Epithelial cell of esophagus (primary cell): ENCODE measurements around the gene TBC1D3H.
"Not testable (repeated sequence)": the region's sequence is repeated elsewhere in the genome, so short reads cannot be mapped to it uniquely, and the experiment has no call there.

Source experiments
- DNase-seq: peaks from one replicate; pipeline ENCODE4 v3.0.0; 2010; ENCODE audit warnings: low read depth
- H3K4me3 ChIP-seq: 2 replicates; pipeline ENCODE4 v1.5.1; 2011; ENCODE audit warnings: mild to moderate bottlenecking, low read length, control low read depth

TBC1D3H gene

GRCh38 chr17:36388385-36389245, at the start of gene TBC1D3H:
Gene TBC1D3H (minus strand): TSS chr17:36388435. CDS start chr17:36386895, 1,540 bp downstream.
- DNase-seq, result not testable (repeated sequence)

DNA sequence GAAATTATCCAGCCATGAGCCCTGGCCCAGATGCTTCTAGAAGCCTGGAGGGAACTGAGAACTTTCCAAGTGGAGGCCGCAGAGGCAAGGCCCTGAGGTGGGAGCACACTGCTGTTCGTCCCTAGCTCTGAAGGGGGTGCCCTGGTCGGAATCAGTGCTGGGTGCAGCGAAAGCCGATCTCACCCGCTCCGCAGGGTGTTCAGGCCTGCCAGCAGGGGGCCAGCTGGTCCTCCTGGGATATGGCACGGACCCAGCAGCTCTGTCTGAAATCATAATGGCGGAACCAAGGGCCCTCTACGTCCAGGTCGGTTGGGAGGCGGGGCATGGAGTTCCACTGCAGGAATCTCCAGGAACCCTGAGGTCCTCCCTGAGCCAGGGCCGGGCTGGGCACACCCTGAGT, 40.7 kb upstream of the TBC1D3H start:
- not testable (repeated sequence) for DNase-seq, H3K4me3 ChIP-seq

More at GRCh38 chr17:36388385-36389245, at the start of gene TBC1D3H:
- not testable (repeated sequence) for H3K4me3 ChIP-seq

DNA sequence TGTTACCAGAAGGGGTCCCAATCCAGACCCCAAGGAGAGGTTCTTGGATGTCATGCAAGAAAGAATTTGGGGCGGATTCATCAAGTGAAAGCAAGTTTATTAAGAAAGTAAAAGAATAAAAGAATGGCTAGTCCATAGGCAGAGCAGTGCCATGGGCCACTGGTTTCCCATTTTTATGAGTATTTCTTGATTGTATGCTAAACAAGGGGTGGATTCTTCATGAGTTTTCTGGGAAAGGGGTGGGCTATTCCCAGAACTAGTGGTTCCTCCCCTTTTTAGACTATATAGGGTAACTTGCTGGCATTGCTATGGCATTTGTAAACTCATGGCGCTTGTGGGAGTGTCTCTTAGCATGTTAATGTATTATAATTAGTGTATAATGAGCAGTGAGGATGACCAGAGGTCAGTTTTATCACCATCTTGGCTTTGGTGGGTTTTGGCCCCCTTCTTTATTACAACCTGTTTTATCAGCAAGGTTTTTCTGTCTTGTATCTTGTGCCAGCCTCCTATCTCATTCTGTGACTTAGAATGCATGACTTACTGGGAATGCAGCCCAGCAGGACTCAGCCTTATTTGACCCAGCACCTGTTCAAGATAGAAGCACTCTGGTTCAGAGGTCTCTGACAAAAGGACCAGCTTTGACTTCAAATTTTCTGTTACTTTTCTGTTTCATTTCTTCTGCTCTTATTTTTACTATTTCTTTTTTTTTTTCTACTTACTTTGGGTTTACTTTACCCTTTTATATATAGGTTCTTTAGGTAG, 27.1 kb upstream of the TBC1D3H start:
- H3K4me3 ChIP-seq, result not testable (repeated sequence)

GRCh38 chr17:36390943-36391645, 2.9 kb upstream of the TBC1D3H start:
- H3K4me3 ChIP-seq, DNase-seq: not testable (repeated sequence)

More for the DNA sequence above, 27.1 kb upstream of the TBC1D3H start:
- DNase-seq, result not testable (repeated sequence)

GRCh38 chr17:36375938-36376337, 12.3 kb downstream of the TBC1D3H start:
- H3K4me3 ChIP-seq, DNase-seq: not testable (repeated sequence)

GRCh38 chr17:36362496-36362895, 25.7 kb downstream of the TBC1D3H start:
- not testable (repeated sequence) for DNase-seq

More at GRCh38 chr17:36362496-36362895, 25.7 kb downstream of the TBC1D3H start:
- H3K4me3 ChIP-seq, result not testable (repeated sequence)
